ENCODE results near the gene RAP2B.
A peak's percentile ranks its signal among the peaks of the same experiment; 100 is the strongest.
"Not testable (repeated sequence)": the region's sequence is repeated elsewhere in the genome, so short reads cannot be mapped to it uniquely, and the experiment has no call there.

Gene RAP2B

DNA sequence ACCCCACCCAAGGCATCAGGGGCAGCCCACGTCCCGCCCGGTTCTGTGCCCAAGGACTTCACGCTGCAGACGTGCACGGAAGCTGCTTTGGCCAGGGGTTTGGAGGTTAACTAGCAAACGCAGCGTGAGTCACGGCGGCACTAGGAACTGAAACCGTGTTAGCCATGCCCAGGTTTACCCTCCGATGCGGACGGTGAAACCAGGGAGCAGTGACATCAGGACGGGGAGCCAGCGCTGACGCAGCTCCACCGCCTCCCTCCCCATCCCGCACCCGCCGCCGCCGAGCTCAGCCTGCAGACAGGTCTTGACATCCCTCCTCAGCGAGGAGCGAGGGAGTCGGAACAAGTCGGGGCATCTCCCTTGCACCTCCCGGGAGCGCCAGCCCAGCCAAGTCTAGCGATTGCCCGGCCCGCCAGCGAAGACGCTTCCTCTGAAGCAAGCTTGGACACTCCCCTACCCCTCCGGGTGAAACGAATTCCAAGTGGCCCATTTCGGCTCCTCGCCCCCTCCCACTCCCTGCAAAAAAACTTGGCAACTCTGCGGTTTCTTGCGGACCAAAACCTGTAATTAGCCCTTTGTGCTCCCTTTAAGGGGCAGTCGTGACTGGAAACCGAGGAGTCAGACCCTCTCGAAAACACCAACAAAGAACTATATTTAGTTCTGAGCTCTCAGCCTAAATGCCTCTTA lies 1.4 kb upstream of the RAP2B start:
- FAIRE-seq = no peak

DNA sequence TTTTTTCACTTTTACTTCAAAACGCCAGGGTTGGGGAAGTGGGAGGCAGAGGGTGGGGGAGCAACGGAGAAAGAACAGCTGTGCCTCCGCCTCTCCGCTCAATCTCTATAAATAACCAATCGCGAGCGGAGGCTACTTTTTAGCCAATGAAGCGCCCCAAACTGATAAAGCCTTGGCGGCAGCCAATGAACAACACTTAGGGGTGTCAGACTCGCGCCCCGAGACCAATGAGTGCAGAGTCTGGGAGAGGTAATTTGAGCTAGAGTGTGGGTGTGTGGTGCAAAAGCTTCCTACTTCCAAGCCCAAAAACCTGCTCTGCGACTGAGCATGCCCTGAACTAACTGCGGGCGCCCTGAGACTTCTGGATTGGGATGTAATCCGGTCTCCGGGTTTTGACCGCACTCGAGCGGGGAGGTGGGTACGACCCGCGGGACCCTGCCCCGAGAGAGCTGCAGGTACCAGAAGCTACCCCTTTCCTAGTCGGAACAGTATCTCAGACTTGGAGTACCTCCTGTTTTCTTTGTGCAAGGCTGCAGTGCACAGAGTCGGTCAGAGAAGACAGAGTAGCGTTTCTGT lies 800 bp upstream of the RAP2B start:
- peak; percentile 98 for FAIRE-seq

DNA sequence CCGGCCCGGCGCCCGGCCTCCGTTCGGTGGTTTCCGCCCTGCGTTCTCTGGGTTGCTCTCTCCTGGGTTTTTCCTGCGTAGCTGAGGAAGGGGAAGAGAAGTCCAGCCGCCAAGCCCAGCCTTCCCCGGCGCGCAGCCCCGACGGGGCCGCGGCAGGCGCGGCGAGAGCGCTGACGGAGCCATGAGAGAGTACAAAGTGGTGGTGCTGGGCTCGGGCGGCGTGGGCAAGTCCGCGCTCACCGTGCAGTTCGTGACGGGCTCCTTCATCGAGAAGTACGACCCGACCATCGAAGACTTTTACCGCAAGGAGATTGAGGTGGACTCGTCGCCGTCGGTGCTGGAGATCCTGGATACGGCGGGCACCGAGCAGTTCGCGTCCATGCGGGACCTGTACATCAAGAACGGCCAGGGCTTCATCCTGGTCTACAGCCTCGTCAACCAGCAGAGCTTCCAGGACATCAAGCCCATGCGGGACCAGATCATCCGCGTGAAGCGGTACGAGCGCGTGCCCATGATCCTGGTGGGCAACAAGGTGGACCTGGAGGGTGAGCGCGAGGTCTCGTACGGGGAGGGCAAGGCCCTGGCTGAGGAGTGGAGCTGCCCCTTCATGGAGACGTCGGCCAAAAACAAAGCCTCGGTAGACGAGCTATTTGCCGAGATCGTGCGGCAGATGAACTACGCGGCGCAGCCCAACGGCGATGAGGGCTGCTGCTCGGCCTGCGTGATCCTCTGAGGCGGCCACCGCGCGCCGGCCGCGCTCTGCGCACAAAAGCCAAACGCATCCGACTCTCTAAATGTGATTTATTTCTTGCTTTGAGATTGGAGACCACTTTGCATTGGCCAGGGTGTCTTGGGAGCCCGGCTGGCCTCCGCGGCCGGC lies 727 bp downstream of the RAP2B start:
- FAIRE-seq = no peak

- FAIRE-seq = no peak
These were observed 1.3 kb downstream of the RAP2B start for GRCh38 chr3:153163393-153163724.

GRCh38 chr3:153163756-153164550 lies 1.9 kb downstream of the RAP2B start:
- no peak for FAIRE-seq

- FAIRE-seq = no peak
These were observed 3.2 kb downstream of the RAP2B start for GRCh38 chr3:153165261-153165681.

DNA sequence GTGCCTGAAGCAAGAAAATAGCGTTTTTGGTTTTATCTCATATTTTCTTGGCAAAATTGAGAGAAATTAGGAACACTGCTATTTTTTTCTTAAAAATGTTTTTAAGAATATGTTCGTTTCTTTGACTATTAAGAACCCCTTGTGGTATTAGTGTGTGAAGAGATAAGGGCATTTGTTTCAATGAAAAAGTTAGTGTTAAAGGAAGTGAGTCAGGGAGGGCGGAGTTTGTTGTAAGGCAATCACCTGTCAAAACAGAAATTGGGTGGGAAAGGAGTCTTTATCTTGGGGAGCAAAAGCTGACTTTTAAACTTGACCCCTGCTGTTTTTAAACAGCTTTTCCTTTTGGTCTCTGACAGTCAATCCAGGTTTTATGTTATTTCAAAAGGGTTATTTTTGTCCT lies 4.2 kb downstream of the RAP2B start:
- no peak for FAIRE-seq

- FAIRE-seq = no peak
These were observed 4.8 kb downstream of the RAP2B start for GRCh38 chr3:153166796-153167195.

- FAIRE-seq = no peak
These were observed 7.9 kb downstream of the RAP2B start for GRCh38 chr3:153169793-153170383.

DNA sequence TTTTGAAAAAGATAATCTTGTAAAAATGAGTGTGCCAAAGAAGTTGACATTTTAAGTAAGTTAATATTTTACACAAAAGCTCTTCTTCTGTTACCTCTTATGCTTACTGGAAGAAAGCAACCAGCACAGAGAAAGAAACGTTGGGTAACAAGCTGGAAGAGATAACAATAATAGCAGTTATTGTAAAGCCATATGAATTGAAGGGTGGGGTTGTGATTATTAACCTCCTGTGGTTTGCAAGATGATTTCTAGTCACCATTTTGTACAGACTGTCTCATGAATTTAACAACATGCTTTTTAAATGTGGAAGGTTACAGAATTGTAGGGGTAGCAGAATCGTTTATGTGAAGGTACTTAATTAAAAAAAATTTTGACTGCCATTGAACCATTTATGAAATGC lies 9.2 kb downstream of the RAP2B start:
- no peak for FAIRE-seq

DNA sequence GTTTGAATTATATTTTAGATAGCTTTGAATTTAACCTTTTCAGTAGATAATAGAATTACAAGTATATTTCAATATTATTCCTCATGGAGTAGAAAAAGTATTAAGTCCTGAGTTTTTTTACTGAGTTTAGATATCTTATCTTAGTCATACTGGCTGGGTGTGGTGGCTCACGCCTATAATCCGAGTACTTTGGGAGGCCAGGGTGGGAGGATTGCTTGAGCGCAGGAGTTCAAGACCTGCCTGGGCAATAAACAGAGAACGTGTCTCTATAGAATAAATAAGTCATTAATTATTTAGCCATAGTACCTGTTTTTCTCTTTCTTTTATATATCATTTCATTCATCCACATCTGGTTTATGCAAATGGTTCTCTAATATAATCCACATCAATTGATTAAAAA lies 9.9 kb downstream of the RAP2B start:
- no peak for FAIRE-seq

- no peak for FAIRE-seq
These were observed 11.1 kb downstream of the RAP2B start for GRCh38 chr3:153172796-153173757.

GRCh38 chr3:153173758-153174516 lies 11.9 kb downstream of the RAP2B start:
- no peak for FAIRE-seq

DNA sequence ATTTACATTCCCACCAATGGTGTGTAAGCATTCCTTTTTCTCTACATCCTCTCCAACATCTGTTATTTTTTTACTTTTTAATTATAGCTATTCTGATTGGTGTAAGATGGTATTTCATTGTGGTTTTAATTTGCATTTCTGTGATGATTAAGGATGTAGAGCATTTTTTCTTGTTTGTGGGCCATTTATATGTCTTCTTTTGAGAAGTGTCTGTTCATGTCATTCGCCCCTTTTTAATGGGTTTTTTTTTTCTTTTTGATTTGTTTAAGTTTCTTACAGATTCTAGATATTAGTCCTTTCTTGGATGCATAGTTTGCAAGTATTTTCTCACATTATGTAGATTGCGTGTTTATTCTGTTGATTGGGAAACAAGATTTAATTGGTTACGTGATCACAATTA lies 14.2 kb downstream of the RAP2B start:
- FAIRE-seq = no peak

GRCh38 chr3:153180860-153181372 lies 18.9 kb downstream of the RAP2B start:
- no peak for FAIRE-seq

- FAIRE-seq = no peak
These were observed 20.7 kb downstream of the RAP2B start for GRCh38 chr3:153182501-153183293.

- FAIRE-seq = no peak
These were observed 28.9 kb downstream of the RAP2B start for GRCh38 chr3:153190923-153191322.

GRCh38 chr3:153192327-153192726 lies 30.3 kb downstream of the RAP2B start:
- FAIRE-seq = no peak

DNA sequence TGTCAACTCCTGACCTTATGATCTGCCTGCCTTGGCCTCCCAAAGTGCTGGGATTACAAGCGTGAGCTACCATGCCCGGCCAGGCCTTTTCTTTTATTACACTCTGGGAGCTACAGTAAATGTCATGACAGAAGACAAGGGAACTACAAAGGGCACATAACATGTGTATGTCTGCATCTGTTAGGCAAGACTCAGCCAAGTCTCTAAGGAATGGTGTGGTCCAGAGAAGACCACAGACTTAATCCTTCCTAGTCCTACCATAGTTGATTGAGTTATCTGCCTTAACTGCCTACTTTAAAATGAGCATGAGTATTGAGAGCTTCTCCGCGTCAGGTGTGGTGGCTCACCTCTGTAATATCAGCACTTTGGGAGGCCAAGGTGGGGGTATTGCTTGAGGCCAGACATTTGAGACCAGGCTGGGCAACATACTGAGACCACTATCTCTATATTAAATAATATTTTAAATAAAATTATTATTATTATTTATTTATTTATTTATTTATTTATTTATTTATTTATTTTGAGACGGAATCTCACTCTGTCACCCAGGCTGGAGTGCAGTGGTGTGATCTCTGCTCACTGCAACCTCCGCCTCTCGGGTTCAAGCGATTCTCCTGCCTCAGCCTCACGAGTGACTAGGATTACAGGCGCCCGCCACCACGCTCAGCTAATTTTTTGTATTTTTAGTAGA lies 31.9 kb downstream of the RAP2B start:
- FAIRE-seq = not testable (repeated sequence)

All from G401.6 (cell line).